Keratinocyte (primary cell): Measurements from ENCODE around the gene PARM1. TPM values are rescaled to one million over a fixed set of nuclear protein-coding genes. Genes with fewer than 3 reads are reported as not detected.

Experiments used
- DNase-seq: peaks from one replicate; pipeline ENCODE4 v3.0.0-alpha.2; 2011; ENCODE audit warnings: low read depth, missing footprints, low spot score
- FAIRE-seq: peaks from 2 replicates; lab custom pipeline; 2011; peaks lifted over from hg19 to GRCh38; lab: Jason Lieb, UNC
- H2AFZ ChIP-seq: 2 replicates; pipeline ENCODE4 v1.6.0; 2012; ENCODE audit warnings: low read length, control low read depth, inconsistent platforms; ENCODE audit not compliant: control insufficient read depth
- H3K27ac ChIP-seq: 2 replicates; pipeline ENCODE4 v1.5.1; 2011; ENCODE audit warnings: low read length; ENCODE audit not compliant: control insufficient read depth, insufficient read depth
- H3K27me3 ChIP-seq: 3 replicates; pipeline ENCODE4 v1.6.0; 2011; ENCODE audit warnings: low read length; ENCODE audit not compliant: control insufficient read depth, insufficient read depth; ENCODE audit errors: extremely low read depth
- H3K36me3 ChIP-seq, 2 experiments: 2 replicates in 1 of 2; 3 replicates in 1 of 2; pipeline ENCODE4 v1.5.1; 2011; ENCODE audit warnings: low read length in 2 of 2, mild to moderate bottlenecking in 1 of 2; ENCODE audit not compliant: control insufficient read depth in 2 of 2, insufficient read depth in 2 of 2; ENCODE audit errors: extremely low read depth in 1 of 2
- H3K4me1 ChIP-seq: 3 replicates; pipeline ENCODE4 v1.5.1; 2011; ENCODE audit warnings: low read length; ENCODE audit not compliant: control insufficient read depth, insufficient read depth; ENCODE audit errors: extremely low read depth
- H3K4me2 ChIP-seq: 3 replicates; pipeline ENCODE4 v1.6.0; 2011; ENCODE audit warnings: low read depth, low read length; ENCODE audit not compliant: control insufficient read depth, insufficient read depth; ENCODE audit errors: extremely low read depth
- H3K4me3 ChIP-seq, 3 experiments: fragments of 200-600 bp in 1 of 3; sonication (generic) in 1 of 3; 2 replicates in 2 of 3; 3 replicates in 1 of 3; pipeline ENCODE4 v1.5.1; 2011 to 2016; ENCODE audit warnings: low read length in 3 of 3, mild to moderate bottlenecking in 3 of 3, control low read depth in 2 of 3, inconsistent platforms in 1 of 3, low read depth in 1 of 3, mixed read lengths in 1 of 3, mixed run types in 1 of 3, moderate library complexity in 1 of 3; ENCODE audit not compliant: control insufficient read depth in 2 of 3, insufficient read depth in 2 of 3; ENCODE audit errors: extremely low read depth in 1 of 3
- H3K79me2 ChIP-seq: 2 replicates; pipeline ENCODE4 v1.6.0; 2012; ENCODE audit warnings: low read length; ENCODE audit not compliant: control insufficient read depth, insufficient read depth
- H3K9ac ChIP-seq: 3 replicates; pipeline ENCODE4 v1.6.0; 2011; ENCODE audit warnings: low read length; ENCODE audit not compliant: control insufficient read depth, insufficient read depth; ENCODE audit errors: extremely low read depth
- H3K9me1 ChIP-seq: 3 replicates; pipeline ENCODE4 v1.6.0; 2011; ENCODE audit warnings: low read length; ENCODE audit not compliant: control insufficient read depth, insufficient read depth; ENCODE audit errors: extremely low read depth
- H3K9me3 ChIP-seq: 2 replicates; pipeline ENCODE4 v1.5.1; 2012; ENCODE audit warnings: low read depth, low read length; ENCODE audit not compliant: control insufficient read depth
- H4K20me1 ChIP-seq: 3 replicates; pipeline ENCODE4 v1.6.0; 2011; ENCODE audit warnings: low read length; ENCODE audit not compliant: control insufficient read depth, insufficient read depth; ENCODE audit errors: extremely low read depth
- EZH2 ChIP-seq: IDR thresholded peaks from one replicate; pipeline ENCODE4 v1.6.1; 2012; ENCODE audit warnings: inconsistent platforms, mild to moderate bottlenecking, low read length, moderate library complexity
- dilution Hi-C: fragments of 300-500 bp; cut with MboI; formaldehyde crosslinking; loops from one replicate; pipeline ENCODE4 v1.7.0; 2020; ENCODE audit warnings: low sequenced_read_pairs; ENCODE audit not compliant: extremely low pct_ligation_motif_present
- polyA plus RNA-seq, 5 experiments: library from polyadenylated mRNA; depleted of rRNA in 3 of 5; stranded (reverse) in 3 of 5; stranded (forward) in 1 of 5; unstranded in 1 of 5; fragments of >200 nt; gene quantifications; 1 replicate in 1 of 5; 2 replicates in 3 of 5; 3 replicates in 1 of 5; pipeline versions ENCODE4 v1.2.1 to v1.2.3, GENCODE V29; 2011 to 2012; ENCODE audit warnings: missing spikeins in 2 of 5, low read depth in 1 of 5, low replicate concordance in 1 of 5
- TF ChIP-seq, protein P1 (sequence below), 3 experiments: IDR thresholded peaks in 1 of 3; conservative IDR thresholded peaks in 1 of 3; optimal IDR thresholded peaks in 1 of 3; 2 replicates in 2 of 3; 3 replicates in 1 of 3; pipeline versions ENCODE3 to v1.5.1; 2011; ENCODE audit warnings: low read length in 3 of 3, mild to moderate bottlenecking in 3 of 3, moderate library complexity in 2 of 3, control low read depth in 1 of 3, inconsistent platforms in 1 of 3; ENCODE audit not compliant: insufficient read depth in 2 of 3; ENCODE audit errors: extremely low read depth in 1 of 3

Gene PARM1
- polyA plus RNA-seq, 1 donor (not counting 4 experiments of a cell fraction or from before 2014, with no cell fraction given): 0.05 TPM

- Histone ChIP-seq H2AFZ (no peak overlapping the region), H3K9ac (no peak overlapping the region), H4K20me1 (no peaks in the 10 kb centered on the region), H3K79me2 (no peaks in the 10 kb centered on the region), H3K4me3 (no peak overlapping the region), H3K27ac (no peak overlapping the region), H3K27me3 (no peaks in the 10 kb centered on the region), H3K9me3 (no peaks in the 10 kb centered on the region), H3K4me2 (no peak overlapping the region), H3K9me1 (no peaks in the 10 kb centered on the region), H3K4me1 (no peaks in the 10 kb centered on the region), H3K36me3 (no peaks in the 10 kb centered on the region)
- DNase-seq: no peak
- TF ChIP-seq, protein P1, sequence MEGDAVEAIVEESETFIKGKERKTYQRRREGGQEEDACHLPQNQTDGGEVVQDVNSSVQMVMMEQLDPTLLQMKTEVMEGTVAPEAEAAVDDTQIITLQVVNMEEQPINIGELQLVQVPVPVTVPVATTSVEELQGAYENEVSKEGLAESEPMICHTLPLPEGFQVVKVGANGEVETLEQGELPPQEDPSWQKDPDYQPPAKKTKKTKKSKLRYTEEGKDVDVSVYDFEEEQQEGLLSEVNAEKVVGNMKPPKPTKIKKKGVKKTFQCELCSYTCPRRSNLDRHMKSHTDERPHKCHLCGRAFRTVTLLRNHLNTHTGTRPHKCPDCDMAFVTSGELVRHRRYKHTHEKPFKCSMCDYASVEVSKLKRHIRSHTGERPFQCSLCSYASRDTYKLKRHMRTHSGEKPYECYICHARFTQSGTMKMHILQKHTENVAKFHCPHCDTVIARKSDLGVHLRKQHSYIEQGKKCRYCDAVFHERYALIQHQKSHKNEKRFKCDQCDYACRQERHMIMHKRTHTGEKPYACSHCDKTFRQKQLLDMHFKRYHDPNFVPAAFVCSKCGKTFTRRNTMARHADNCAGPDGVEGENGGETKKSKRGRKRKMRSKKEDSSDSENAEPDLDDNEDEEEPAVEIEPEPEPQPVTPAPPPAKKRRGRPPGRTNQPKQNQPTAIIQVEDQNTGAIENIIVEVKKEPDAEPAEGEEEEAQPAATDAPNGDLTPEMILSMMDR (optimal IDR thresholded peaks at IDR 0.05 in 1 of 3, IDR thresholded peaks at IDR 0.05 in 1 of 3, conservative IDR thresholded peaks at IDR 0.05 in 1 of 3; ENCODE audit: extremely low read depth in 1 of 3, insufficient read depth in 2 of 3, low read length in 3 of 3): no peak
- no peak for TF ChIP-seq EZH2
- FAIRE-seq: no peak
- dilution Hi-C loops: no loop called here
Measured at GRCh38 chr4:74967324-74967723, 34.4 kb downstream of the PARM1 start.

DNA sequence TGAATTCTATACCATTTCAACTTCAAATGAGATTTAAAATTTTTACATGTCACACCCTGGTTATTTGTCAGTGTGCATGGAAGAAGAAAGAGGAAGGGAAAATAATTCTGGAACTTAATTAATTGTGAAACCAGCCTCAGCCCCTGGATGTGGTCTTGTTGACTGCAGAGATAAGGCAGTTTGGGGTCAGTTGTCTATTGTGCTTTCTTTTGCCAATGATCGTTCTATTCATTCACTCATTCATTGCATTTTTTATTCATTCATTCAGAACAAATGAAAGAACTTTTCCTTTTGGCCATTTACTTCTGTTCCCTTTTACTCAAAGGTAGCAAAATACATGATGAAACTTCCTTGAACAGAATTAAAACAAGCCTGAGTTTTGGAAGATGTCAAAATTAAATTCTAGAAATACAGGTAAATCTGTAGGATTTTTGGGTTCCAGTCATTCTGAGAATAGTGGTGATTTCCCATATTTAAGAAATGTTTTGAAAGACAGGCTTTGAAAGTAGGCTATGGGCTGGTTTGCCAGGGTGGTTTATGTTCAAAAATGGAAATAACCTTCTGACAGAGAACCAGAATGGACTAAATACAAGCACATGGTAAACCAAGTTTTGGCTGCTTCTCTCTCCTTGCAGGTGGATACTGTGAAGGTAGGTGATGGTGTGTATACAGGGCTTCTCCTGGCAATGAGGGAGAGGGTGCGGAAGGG, 35.7 kb downstream of the PARM1 start:
- Histone ChIP-seq H3K79me2 (no peaks in the 10 kb centered on the region), H2AFZ (no peak overlapping the region), H3K4me1 (no peaks in the 10 kb centered on the region), H3K4me3 (no peak overlapping the region), H3K27me3 (no peaks in the 10 kb centered on the region), H3K9me1 (no peaks in the 10 kb centered on the region), H3K27ac (no peak overlapping the region), H4K20me1 (no peaks in the 10 kb centered on the region), H3K9ac (no peak overlapping the region), H3K9me3 (no peaks in the 10 kb centered on the region), H3K36me3 (no peaks in the 10 kb centered on the region), H3K4me2 (no peak overlapping the region)
- FAIRE-seq (no peak), DNase-seq (no peak)
- TF ChIP-seq, protein P1 (optimal IDR thresholded peaks at IDR 0.05 in 1 of 3, IDR thresholded peaks at IDR 0.05 in 1 of 3, conservative IDR thresholded peaks at IDR 0.05 in 1 of 3; ENCODE audit: extremely low read depth in 1 of 3, insufficient read depth in 2 of 3, low read length in 3 of 3): no peak
- no peak for TF ChIP-seq EZH2
- dilution Hi-C loops: no loop called here
